ENCODE data around the gene EPS8. TPM values are rescaled to one million over a fixed set of nuclear protein-coding genes. Genes with fewer than 3 reads are reported as not detected.

EPS8 gene
- total RNA-seq, 1 donor from 2014 or later, result 117 TPM

DNA sequence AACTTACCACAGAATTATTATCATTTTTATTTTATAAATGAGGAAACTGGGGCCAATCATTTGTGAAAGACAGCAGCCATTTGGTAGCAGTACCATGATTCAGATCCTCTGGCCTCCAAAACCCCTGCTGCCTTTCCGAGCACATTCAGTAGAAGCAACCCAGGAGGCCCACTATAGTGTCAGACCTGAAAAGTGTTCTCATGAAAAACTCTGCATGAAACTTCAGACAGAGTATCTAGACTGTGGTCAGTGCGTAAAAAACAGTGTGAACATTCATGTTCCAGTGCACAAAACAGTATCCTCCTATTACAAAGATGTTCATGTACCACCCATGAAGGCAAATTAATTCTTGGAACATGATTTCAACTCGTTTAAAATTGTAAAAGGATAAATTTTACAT, 112.0 kb downstream of the EPS8 start:
- intact Hi-C loops (cut with DNase I), result no loop called here
- ATAC-seq (no peak), DNase-seq (ENCODE audit: low spot score) (no peak)

DNA sequence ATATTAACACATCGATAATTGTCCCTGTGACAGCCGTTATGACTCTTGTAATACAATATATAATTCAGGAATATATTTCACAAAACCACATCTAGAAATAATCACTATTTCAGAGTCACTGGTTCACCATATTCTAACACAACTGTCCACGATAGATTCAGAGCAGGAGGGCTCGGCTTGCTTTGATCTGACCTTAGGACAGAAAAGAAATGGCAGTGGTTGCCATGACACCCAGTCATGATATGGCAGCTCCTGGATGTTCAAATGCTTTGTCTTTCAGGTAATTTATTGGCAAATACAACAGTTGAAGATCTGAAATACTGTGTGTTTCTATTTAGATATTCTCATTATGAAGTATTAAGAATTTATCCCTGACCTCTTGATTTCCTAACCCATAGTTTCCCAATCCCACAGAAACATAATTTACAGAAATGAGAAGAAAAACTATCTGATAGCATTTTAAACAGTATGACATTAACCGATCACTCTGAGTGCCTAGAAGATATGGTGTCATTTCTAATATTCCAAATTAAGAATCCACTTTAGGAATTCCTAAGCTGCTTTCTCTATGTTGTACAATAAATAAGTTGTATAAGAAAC, 116.4 kb downstream of the EPS8 start:
- ATAC-seq (no peak), DNase-seq (ENCODE audit: low spot score) (no peak)
- intact Hi-C loops (cut with DNase I), result no loop called here

- no peak for ATAC-seq
- intact Hi-C loops (cut with DNase I), result no loop called here
- no peak for DNase-seq (ENCODE audit: low spot score)
These were observed 118.4 kb downstream of the EPS8 start for GRCh38 chr12:15670756-15671155.

DNA sequence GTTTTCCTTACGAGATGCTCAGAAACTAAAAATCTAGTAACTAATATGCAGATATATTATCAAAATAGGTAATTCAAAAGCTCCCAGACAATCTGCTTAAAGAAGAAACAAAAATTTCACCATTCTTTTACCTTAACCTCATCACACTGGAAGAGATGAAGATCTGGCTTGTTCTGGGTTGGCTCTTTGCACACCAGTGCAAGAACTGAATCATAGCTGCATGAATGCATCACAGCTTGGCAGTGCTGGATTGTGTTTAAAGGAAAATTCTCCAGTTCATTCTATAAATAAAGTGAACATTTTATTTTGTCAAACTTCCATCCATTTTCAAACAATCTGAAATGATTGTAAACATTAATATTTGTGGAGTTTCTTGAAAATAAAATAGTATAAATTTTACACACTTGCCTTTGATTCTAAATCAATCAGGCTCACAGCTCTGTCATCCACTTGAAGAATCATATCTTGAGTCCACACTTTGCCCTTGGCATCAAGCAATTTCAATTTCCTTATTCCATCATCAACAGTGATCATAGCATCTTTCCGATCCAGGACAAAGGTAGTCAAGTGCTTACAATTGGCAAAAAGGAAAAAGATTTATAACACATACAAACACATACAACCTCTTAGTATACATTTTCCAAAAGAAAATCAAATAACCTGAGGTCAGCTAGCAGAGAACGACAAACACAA, 119.8 kb downstream of the EPS8 start:
- DNase-seq (ENCODE audit: low spot score), result no peak
- ATAC-seq, result no peak
- intact Hi-C loops (cut with DNase I), result no loop called here

DNA sequence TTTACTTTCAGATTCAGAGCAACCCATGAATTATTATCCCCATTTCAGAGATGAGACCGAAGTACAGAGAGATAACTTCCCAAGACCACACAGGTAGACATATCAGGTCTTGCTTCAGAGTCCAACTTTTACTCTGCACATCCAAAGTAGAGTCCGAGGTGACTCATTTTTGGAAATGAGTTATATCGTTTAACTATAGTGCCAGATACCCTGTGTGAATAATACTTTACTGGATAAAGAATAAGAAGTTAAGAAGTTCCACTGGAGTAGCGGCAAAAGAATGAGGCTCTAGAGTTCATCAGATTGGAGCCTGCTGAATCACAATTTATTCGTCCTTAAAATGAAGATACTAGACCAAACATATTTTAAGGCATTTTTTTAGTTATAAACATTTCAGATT, 124.7 kb downstream of the EPS8 start:
- no peak for ATAC-seq
- intact Hi-C loops (cut with DNase I), result no loop called here
- no peak for DNase-seq (ENCODE audit: low spot score)

DNA sequence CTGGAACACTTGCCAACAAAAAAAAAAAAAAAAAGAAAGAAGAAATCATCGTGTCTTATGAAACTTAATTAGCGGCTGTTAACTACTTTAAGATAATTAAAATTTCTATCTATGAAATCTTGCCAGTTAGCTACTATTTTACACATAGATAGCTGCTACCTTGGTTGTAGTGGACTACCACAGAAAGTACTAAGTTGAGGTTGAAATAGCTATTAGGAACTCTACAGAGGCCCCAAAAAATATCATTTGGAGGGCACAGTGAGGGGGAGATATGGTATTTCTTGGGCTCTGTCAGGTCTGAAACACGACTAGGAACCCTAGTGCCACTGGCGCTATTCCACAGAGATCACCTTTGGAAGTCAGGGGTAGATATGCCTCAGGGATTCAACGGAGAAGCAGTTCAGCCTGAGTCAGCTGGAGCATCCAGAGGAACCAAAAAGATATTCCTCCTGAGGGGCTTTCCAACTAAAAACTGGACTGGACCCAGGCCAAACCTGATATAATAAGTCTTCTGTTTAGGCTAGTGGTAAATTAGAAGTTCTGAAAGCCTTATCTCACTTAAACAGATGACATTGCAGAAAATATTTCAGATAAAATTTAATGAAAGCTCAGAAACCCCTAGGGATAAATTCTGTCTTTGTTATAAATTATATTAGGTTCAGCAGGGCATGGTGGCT, 126.1 kb downstream of the EPS8 start:
- ATAC-seq, result peak; percentile 20
- intact Hi-C loops (cut with DNase I), result no loop called here
- DNase-seq (ENCODE audit: low spot score), result no peak

DNA sequence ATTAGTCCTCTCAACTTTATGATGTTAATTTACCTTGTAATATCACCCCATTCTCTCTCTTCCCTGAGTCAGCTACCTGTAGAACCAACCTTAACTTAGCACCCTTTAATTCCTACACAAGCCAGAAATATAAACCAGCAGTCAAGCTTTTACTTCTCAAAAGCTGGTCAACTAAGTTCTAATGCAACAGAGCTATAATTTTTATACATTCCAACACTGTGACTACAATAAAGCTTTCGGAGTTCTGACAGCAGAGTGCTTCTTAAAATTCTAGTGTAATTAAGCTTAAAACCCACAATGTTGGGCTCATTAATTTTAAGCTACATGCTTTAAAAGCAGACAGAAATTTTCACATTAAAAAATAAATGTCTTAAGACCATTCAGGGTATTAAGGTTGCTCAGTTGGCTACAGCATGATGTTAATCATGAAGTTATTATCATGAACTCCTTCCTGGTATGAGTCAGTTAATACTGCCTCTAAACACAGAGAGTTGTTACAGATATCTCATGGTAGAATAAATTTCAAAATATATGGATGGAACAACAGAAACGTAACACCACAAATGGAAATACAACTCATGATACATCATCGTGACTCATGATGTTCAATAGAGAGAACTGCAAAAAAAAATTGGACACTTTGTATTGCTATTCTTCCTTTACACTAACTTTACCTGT, 126.7 kb downstream of the EPS8 start:
- intact Hi-C loops (cut with DNase I), result no loop called here
- DNase-seq (ENCODE audit: low spot score) (no peak), ATAC-seq (no peak)

- DNase-seq (ENCODE audit: low spot score) (no peak), ATAC-seq (no peak)
- intact Hi-C loops (cut with DNase I), result no loop called here
These were observed 137.8 kb downstream of the EPS8 start for GRCh38 chr12:15651371-15651770.

GRCh38 chr12:15650399-15651128, 138.6 kb downstream of the EPS8 start:
- peak; percentile 29 for ATAC-seq
- intact Hi-C loops (cut with DNase I), result no loop called here
- DNase-seq (ENCODE audit: low spot score), result no peak

DNA sequence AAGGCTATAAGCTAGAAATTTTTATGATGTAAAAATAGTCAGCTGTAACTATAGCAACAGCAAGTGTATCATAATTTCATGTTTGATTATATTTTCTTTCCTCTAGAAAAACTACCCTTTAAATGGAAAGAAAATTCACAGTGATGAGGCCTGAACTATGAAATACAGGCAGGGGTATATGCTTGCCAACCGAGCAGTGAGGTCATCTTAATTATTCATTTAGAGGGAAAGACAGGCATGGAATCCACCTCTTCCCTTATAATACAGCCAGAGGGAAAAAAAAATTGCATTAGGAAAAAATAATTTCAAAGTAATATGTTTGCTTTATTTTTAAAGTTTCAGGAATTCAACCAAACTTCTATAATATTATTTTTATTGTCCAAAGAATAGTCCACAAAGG, 139.8 kb downstream of the EPS8 start:
- intact Hi-C loops (cut with DNase I), result no loop called here
- ATAC-seq, result no peak

GRCh38 chr12:15648558-15648957, 140.6 kb downstream of the EPS8 start:
- intact Hi-C loops (cut with DNase I), result no loop called here
- ATAC-seq (no peak), DNase-seq (ENCODE audit: low spot score) (no peak)

More for the DNA sequence above, 139.8 kb downstream of the EPS8 start:
- DNase-seq (ENCODE audit: low spot score), result no peak

DNA sequence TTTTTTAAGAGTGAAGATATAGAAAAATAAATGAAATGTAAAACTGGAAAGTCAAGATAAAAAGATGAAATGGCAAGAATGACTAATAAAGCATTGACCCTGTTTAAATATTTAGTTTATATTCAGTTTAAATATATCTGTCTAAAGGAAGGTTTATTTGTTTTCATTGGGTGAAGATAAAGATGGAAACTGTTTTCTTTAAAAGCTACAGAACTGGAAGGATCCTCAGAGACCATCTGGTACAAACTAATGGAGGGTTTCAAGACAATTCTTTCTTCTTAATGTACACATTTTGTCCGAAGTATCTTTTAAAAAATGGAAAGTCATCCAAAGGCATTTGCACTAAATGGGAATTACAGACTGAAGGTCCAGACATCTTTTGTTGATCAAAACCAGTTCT, 142.6 kb downstream of the EPS8 start:
- ATAC-seq (no peak), DNase-seq (ENCODE audit: low spot score) (no peak)
- intact Hi-C loops (cut with DNase I), result no loop called here

GRCh38 chr12:15644700-15645099, 144.5 kb downstream of the EPS8 start:
- DNase-seq (ENCODE audit: low spot score) (no peak), ATAC-seq (no peak)
- intact Hi-C loops (cut with DNase I), result no loop called here

GRCh38 chr12:15638231-15638630, 151.0 kb downstream of the EPS8 start:
- ATAC-seq, result no peak
- DNase-seq (ENCODE audit: low spot score), result no peak
- intact Hi-C loops (cut with DNase I), result no loop called here

GRCh38 chr12:15636060-15636890, 152.9 kb downstream of the EPS8 start:
- DNase-seq (ENCODE audit: low spot score), result no peak
- ATAC-seq, result no peak
- intact Hi-C loops (cut with DNase I), result no loop called here

GRCh38 chr12:15634010-15634683, 155.0 kb downstream of the EPS8 start:
- DNase-seq (ENCODE audit: low spot score) (no peak), ATAC-seq (no peak)
- intact Hi-C loops (cut with DNase I), result no loop called here

- intact Hi-C loops (cut with DNase I), result no loop called here
These were observed 156.0 kb downstream of the EPS8 start for GRCh38 chr12:15633201-15633600.

DNA sequence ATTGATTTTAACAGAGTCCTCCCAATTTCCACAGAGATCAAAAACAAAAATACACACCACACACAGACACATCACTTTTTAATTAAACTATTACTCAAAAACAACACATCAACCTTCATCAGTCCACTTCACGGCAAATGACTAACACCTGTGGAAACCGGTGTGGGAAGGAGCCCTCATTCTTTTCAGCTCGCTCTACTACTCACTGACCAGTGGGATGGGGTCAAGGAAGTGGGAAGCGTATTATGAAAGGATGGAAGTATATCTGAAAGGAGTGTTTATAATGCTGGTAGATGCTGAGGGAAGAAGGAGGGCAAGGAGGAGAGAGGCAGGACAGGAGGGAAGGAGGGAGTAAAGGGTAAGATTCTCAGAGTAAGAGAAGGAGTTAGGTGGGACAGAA, 156.5 kb downstream of the EPS8 start:
- DNase-seq (ENCODE audit: low spot score) (no peak), ATAC-seq (no peak)
- intact Hi-C loops (cut with DNase I), result no loop called here

More at GRCh38 chr12:15633201-15633600, 156.0 kb downstream of the EPS8 start:
- ATAC-seq, result no peak
- DNase-seq (ENCODE audit: low spot score), result no peak
